T-helper 17 cell (primary cell): Measurements from ENCODE around the gene TMEM151B. TPM values are rescaled to one million over a fixed set of nuclear protein-coding genes. Genes with fewer than 3 reads are reported as not detected.

Experiments
- ATAC-seq: fragments of 150-1000 bp; cut with Tn5 transposase; 2 replicates; pipeline ENCODE4 v1.10.0; 2021; ENCODE audit warnings: mild to moderate bottlenecking, moderate library complexity
- DNase-seq, 3 donors: peaks; one replicate each; pipeline versions ENCODE4 v3.0.0 to v3.0.0-alpha.2; 2020 to 2021
- H3K9me3 ChIP-seq: one replicate; pipeline ENCODE4 v1.7.0; 2013; ENCODE audit warnings: low read length, mild to moderate bottlenecking; ENCODE audit not compliant: control insufficient read depth, poor library complexity, severe bottlenecking
- H3K27ac Mint-ChIP-seq: one replicate; pipeline ENCODE4 v1.8.0; 2022; ENCODE audit warnings: mild to moderate bottlenecking, moderate library complexity, mixed read lengths
- H3K27me3 Mint-ChIP-seq: one replicate; pipeline ENCODE4 v1.8.0; 2022; ENCODE audit warnings: mixed read lengths
- H3K36me3 Mint-ChIP-seq: one replicate; pipeline ENCODE4 v1.8.0; 2022; ENCODE audit warnings: low read depth, mixed read lengths
- H3K4me1 Mint-ChIP-seq: one replicate; pipeline ENCODE4 v1.8.0; 2022; ENCODE audit warnings: mild to moderate bottlenecking, mixed read lengths
- H3K4me3 Mint-ChIP-seq: one replicate; pipeline ENCODE4 v1.8.0; 2022; ENCODE audit warnings: mild to moderate bottlenecking, moderate library complexity, mixed read lengths
- total RNA-seq, 4 donors: library from RNA in 2 of 4; stranded (reverse) in 2 of 4; gene quantifications; one replicate each; pipeline ENCODE4 v1.2.3 and lab custom pipeline; 2022 to 2026

Gene TMEM151B
- total RNA-seq, 2 donors from 2014 or later = not detected

DNA sequence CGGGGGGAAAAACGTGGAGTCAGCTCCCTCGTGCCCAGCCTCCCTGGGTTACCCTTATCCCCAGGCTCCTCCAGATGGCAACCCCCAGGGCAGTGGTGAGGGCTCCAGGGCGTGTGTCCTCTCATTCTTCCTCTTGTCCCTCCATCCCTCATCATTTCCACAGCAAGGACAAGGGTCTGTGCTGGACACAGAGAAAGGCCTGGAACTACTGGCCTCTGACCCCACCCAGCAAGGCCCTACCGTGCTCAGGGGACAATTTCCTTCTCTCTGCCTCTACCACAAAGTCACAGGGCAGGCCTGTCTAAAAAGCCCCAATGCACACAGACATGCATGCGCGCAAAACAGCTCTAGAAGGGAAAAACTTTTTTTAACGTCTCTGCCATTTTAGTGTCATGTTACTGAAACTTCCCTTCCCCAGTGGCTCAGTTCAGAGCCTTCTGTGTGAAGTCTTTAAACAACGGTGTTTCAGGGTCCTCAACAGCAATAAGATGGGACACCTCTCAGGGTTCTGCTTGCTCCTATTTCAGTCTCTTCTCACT lies 11.9 kb upstream of the TMEM151B start:
- ATAC-seq = no peak
- peak overlapping the region; percentile 92 for H3K4me3 Mint-ChIP-seq
- H3K36me3 Mint-ChIP-seq = peaks cover 13% of the 10 kb centered on the region

DNA sequence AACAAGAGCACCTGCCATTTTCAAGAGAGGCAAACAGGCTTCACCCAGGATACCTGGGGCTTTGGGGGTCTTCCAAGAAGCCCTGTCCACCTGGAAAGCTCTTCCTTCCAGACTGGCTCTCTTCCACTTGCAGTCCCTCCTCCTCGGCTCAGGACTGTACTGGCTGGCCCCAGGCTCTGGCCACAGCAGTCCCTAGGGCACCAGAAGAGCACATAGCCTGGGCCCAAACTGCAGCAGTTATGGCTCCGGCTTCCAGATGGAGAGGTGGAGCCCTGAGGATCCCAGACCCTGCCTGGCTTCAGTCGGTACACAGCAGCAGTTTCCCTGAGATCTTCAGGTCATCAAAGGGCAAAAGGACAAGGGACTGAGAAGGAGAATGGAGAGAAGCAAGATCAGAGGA lies 11.3 kb upstream of the TMEM151B start:
- no peaks in the 10 kb centered on the region for H3K27me3 Mint-ChIP-seq
- H3K9me3 ChIP-seq = no peaks in the 10 kb centered on the region
- peaks cover 13% of the 10 kb centered on the region for H3K36me3 Mint-ChIP-seq
- DNase-seq (no peak), ATAC-seq (no peak)
- peak overlapping the region; percentile 92 for H3K4me3 Mint-ChIP-seq
- H3K27ac Mint-ChIP-seq = peak overlapping the region; percentile 98
- H3K4me1 Mint-ChIP-seq = peaks cover 62% of the 10 kb centered on the region

More for the DNA sequence above, 11.9 kb upstream of the TMEM151B start:
- H3K4me1 Mint-ChIP-seq = peaks cover 59% of the 10 kb centered on the region
- H3K27ac Mint-ChIP-seq = peak overlapping the region; percentile 98
- no peaks in the 10 kb centered on the region for H3K9me3 ChIP-seq
- DNase-seq = no peak
- H3K27me3 Mint-ChIP-seq = no peaks in the 10 kb centered on the region

DNA sequence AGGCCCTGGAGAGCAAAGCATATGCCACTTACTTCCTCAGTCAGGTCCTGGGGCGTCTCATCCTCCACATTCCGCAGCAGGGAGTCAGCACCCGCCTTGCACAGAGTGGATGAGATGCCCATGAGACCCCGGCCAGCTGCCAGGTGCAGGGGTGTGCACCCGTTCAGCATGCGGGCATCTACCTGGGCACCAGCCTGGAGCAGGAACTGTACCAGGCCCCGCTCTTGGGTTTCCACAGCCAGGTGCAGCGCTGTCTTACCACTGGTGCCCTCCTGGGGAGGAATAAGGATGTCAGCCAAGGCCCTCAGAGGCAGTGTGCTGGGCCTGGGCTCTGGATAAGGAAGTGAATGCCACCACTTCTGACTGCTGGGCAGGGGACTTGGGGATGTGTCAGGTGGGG lies 10.2 kb upstream of the TMEM151B start:
- H3K9me3 ChIP-seq = no peaks in the 10 kb centered on the region
- peak overlapping the region; percentile 25 for H3K4me3 Mint-ChIP-seq
- peaks cover 61% of the 10 kb centered on the region for H3K4me1 Mint-ChIP-seq
- DNase-seq = no peak
- H3K27me3 Mint-ChIP-seq = no peaks in the 10 kb centered on the region
- peaks cover 10% of the 10 kb centered on the region for H3K36me3 Mint-ChIP-seq
- ATAC-seq = no peak
- H3K27ac Mint-ChIP-seq = peak overlapping the region; percentile 98

DNA sequence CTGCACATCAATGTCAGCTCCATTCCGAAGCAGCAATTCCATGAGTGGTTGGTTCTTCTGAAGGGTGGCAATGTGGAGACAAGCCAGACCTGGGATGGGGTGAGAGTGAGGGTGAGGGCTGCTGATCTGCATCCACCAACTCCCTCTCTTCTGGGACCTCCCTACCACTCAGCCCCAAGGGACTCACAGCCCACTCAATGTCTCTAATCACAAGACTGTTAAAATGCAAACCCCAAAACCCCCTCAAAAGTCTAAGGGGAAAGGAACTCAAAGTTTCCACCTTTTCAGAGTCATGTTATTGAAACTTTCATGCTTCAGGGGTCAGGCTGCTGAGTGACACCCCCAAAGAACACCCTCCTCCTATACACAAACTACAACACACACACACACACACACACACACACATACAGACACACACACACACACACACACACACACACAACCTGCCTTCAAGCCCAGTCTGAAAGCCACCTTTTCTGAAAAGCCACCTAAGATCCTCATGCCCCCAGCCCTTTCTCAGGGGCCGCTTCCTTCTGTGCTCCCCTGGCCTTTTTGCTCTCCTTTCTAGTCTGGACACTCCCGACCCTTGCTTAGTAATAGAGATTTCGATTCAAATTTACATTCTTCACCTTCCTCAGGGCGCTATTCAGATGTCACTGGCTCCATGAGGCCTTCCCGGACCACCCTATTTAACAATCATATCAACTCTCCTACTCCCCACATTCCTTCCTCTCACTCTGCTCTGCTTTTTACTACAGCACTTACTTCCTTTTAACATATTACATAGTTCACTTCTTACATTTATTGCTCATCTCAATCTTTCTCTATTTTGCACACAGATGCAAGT lies 9.6 kb upstream of the TMEM151B start:
- Mint-ChIP-seq H3K4me1 (peaks cover 56% of the 10 kb centered on the region), H3K27me3 (no peaks in the 10 kb centered on the region), H3K36me3 (peaks cover 10% of the 10 kb centered on the region), H3K4me3 (peak overlapping the region; percentile 71), H3K27ac (peak overlapping the region; percentile 98)
- H3K9me3 ChIP-seq = no peaks in the 10 kb centered on the region
- no peak for DNase-seq
- ATAC-seq = no peak

DNA sequence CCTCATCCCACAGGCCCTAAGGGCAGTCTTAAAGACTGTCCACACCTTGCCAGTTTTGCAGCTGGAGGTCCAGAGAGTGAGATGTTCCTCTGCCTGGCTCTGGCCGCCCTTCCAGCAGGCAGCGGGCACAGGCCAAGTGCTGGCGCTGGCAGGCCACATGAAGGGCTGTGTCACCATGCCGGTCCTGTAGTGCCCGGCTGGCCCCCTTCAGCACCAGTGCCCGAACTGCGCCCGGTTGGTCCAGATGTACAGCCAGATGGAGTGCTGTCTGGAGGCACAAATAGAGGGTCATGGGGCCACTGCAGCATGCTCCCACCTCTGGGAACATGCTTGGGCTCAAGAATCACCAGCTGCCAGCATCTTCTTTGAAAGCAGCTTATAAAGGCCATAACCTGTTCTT lies 8.7 kb upstream of the TMEM151B start:
- H3K36me3 Mint-ChIP-seq = peaks cover 10% of the 10 kb centered on the region
- H3K4me1 Mint-ChIP-seq = peaks cover 49% of the 10 kb centered on the region
- no peak for ATAC-seq
- no peak for DNase-seq
- peak overlapping the region; percentile 99 for H3K27ac Mint-ChIP-seq
- no peaks in the 10 kb centered on the region for H3K9me3 ChIP-seq
- H3K27me3 Mint-ChIP-seq = no peaks in the 10 kb centered on the region
- H3K4me3 Mint-ChIP-seq = peak overlapping the region; percentile 71

DNA sequence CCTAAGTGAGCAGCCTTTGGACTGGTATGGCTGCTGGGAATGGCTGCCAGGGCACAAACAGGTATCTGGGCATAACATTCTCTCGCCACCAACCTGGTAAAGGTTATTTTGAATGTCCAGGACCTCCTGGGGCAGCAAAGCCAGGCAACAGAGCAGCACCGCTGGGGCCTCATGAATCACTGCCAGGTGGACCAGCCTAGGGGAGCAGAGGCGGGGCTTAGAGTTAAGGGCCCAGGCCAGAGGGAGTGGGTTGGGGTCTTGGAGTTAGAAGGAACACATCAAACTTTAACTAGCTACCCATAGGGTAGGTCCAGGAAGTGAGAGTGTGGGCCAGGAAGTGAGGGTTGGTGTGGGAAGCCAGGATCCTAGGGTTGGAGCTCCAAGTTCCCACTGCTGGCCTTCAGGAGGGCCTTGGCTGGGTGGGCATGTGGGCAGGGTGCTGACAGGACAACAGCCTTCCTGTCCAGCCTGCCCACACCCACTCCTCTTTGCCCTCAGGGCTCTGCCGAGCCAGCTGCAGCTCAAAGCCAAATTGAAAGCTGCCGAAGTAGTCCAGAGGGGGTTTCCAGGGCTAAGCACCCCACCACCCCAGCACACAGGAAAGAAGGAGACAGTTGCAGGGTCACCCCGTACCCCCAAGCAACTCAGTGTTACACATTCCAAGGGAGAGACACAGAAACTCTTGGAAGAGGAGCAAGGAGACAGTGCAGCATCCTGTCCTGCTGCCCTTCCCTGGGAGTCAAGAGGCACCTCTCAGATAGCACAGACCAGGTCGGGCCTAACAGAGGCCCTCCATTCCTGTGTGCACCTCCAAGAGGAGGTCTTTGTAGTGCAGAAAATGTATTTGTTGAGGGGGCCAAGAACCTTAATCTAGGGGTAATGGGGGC lies 7.5 kb upstream of the TMEM151B start:
- Mint-ChIP-seq H3K27ac (peak overlapping the region; percentile 99), H3K4me1 (peaks cover 47% of the 10 kb centered on the region)
- ATAC-seq = peak; percentile 16

DNA sequence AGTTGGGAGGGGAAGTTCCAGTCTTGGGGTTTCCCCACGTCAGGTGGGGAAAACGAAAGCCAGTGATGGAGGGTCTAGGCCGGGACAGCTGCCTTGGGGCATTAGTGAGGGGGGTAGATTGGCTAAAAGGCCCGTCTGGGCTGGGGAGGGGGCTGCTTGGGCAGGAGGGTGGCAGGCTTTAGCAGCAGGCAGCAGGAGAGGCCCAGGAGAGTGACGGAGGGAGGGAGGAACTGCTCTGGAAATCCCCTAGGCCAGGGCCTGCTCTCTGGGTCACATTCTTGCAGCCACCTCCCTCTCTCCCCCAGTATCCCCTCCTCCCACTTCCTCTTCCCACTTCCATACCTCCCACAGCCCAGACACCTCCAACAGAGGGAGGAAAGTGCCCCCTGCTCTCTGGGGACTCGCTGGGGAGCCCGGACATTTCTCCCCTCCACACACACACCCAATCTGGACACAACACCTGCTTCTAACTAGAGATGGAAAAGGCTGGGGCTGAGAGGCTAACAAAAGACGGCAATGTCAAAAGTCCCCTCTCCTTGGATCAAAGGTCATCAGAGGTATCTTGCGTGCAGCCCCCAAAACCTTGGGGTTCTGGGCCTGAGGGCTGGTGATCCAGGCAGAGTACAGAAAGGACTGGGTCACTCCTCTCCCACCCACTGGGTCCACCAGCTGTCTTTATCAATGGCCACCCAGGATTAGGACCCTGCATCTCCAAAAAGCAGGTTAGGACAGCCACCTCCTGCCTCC lies 6.7 kb upstream of the TMEM151B start:
- DNase-seq (peak in 2 of 3 donors; percentile 44 to 47), ATAC-seq (peak; percentile 44)
- Mint-ChIP-seq H3K4me3 (peak overlapping the region; percentile 98), H3K27ac (peak overlapping the region; percentile 99), H3K4me1 (peaks cover 43% of the 10 kb centered on the region), H3K27me3 (peaks cover 4% of the 10 kb centered on the region), H3K36me3 (peaks cover 6% of the 10 kb centered on the region)
- H3K9me3 ChIP-seq = no peaks in the 10 kb centered on the region

More for the DNA sequence above, 7.5 kb upstream of the TMEM151B start:
- Mint-ChIP-seq H3K27me3 (no peaks in the 10 kb centered on the region), H3K36me3 (peaks cover 9% of the 10 kb centered on the region), H3K4me3 (peak overlapping the region; percentile 98)
- H3K9me3 ChIP-seq = no peaks in the 10 kb centered on the region
- DNase-seq = no peak

DNA sequence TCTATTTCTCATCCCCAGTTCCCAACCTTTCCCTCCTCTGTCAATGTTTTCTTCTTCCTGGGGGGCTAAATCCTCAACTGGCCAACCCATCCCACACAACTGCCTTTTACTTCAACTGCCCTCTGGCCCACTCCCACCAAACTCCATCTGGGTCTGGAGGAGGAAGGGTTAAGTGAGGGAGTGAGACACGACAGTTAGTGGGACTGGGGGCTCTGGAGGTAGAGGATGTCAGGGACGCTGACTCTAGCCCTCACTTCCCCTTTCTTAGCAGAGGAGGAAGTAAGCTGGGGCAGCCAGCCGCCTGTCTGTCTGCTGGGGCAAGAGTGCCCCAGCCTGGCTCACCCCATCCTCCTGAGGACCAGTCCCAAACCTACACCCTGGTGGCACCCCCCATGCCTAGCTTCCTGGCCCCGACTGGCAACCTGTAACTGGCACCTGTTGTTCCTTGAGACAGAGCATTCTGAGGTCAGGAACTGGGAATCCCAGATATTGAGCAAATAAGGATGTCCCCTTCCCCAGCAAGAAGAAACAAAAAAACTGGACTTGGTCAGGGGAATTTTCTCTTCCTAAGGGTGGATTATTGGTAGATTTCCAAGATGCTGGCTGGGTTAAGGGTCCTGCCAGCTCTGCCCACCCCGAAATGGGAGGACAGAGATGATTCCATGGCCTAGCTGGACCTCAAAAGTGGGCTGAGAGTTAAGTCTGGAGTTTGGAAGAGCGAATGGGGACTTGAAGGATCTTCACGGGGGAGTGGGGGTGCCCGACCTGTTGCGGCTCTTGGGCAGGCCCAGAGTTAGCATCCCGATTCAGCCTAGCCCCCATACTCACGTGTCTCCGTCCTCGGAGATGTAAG lies 5.9 kb upstream of the TMEM151B start:
- Mint-ChIP-seq H3K27me3 (peaks cover 13% of the 10 kb centered on the region), H3K4me3 (peak overlapping the region; percentile 98), H3K36me3 (peaks cover 6% of the 10 kb centered on the region), H3K4me1 (peaks cover 41% of the 10 kb centered on the region), H3K27ac (peak overlapping the region; percentile 99)
- H3K9me3 ChIP-seq = no peaks in the 10 kb centered on the region
- ATAC-seq (peak; percentile 18), DNase-seq (peak in 2 of 3 donors; percentile 30 to 31)

DNA sequence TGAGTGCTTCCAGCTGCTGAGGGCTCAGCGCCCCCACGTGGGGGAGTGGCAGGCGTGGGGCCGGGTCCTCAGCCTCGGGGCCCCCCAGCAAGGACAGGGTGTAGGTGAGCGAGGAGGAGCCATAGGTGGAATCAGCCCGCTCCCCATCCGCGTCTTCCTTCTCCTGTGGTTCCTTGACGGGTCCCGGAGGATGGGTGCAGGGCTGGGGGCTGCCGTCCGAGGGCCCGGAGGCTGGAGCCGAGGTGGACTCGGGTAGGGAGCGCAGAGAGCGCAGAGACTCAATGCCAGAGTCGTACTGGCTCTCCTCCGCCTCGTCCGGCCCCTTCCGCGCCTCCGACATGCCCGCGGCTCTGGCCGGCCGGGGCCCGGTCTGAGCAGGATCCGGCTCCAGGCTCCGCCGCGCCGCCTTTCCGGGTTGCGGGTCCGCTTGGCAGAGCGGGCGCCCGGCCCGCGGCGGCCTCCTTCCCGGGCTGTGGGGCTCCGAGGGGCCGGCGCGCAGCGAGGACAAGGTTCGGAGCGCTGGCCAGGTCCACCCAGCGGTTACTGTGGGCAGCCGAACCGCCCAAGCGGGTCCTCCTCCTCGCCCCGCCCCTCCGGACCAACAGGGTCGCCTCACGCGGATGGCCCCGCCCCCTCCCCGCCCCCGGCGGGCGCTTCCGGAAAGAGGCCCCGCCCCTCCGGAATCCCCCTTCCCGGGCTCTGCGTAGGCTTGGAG lies 5.1 kb upstream of the TMEM151B start, which contains the start of gene NFKBIE:
NFKBIE (minus strand) TSS at position 545 of the 715 bp plus-strand sequence; CDS start at position 340, 205 bp downstream.
- Mint-ChIP-seq H3K4me1 (peaks cover 45% of the 10 kb centered on the region), H3K36me3 (peaks cover 6% of the 10 kb centered on the region), H3K27me3 (peaks cover 20% of the 10 kb centered on the region), H3K27ac (peak within 1 kb of the TSS; percentile 99), H3K4me3 (peak within 1 kb of the TSS; percentile 98)
- DNase-seq = peak; percentile 94 to 98 (median 97)
- H3K9me3 ChIP-seq = no peaks in the 10 kb centered on the region
- peak; percentile 79 for ATAC-seq

DNA sequence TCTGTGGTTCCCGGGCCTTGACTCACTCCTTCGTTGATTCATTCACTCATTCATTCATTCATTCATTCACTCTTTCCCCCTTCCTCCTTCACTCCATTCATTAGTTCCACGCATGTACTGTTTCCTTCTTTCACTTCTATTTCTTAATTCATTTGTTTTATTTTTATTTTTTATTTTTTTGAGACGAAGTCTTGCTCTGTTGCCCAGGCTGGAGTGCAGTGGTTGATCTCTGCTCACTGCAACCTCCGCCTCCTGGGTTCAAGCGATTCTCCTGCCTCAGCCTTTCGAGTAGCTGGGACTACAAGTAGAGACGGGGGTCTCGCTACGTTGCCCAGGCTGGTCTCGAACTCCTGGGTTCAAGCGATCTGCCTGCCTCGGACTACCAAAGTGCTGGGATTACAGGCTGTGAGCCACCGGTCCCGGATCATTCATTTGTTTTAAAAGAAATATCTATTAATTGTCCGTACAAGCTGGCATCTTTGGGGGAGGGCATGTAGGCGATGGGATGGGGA lies 4.5 kb upstream of the TMEM151B start:
- peaks cover 44% of the 10 kb centered on the region for H3K4me1 Mint-ChIP-seq
- no peak for DNase-seq
- no peaks in the 10 kb centered on the region for H3K9me3 ChIP-seq
- no peak for ATAC-seq
- H3K27ac Mint-ChIP-seq = peak overlapping the region; percentile 99
- H3K27me3 Mint-ChIP-seq = peaks cover 20% of the 10 kb centered on the region
- peaks cover 4% of the 10 kb centered on the region for H3K36me3 Mint-ChIP-seq
- H3K4me3 Mint-ChIP-seq = peak overlapping the region; percentile 98

DNA sequence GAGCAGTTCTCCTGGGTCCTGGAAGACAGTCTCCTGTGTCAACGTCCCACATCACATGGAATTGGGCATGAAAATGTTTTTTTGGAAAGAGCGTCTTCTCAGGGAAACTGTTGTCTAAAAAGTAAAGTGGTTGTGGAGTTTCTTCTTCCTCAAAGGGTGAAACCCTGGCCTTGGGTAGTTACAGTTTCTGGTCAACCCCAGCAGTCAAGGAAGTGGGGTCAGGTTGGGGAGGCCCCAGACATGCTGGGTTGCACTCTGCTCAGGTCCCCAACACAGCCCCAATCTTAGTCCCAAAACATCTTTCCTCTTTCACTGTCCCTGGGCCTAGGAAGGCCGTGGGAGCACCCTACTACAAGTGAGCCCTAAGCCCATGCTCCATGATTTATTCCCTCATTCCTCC lies 3.9 kb upstream of the TMEM151B start:
- no peaks in the 10 kb centered on the region for H3K9me3 ChIP-seq
- DNase-seq (no peak), ATAC-seq (no peak)
- Mint-ChIP-seq H3K27ac (peak overlapping the region; percentile 99), H3K4me1 (peaks cover 44% of the 10 kb centered on the region), H3K4me3 (peak overlapping the region; percentile 9), H3K36me3 (no peaks in the 10 kb centered on the region), H3K27me3 (peaks cover 22% of the 10 kb centered on the region)
